ENCODE results near the gene SRGAP3. TPM values are rescaled to one million over a fixed set of nuclear protein-coding genes. Genes with fewer than 3 reads are reported as not detected.

SRGAP3 gene
- total and polyA plus RNA-seq, 2 donors (not counting 1 experiment from before 2014, with no cell fraction given), result 1.4 to 1.5 TPM

GRCh38 chr3:9238721-9239295 is 10.6 kb downstream of the SRGAP3 start:
- H3K36me3 ChIP-seq (replicated peaks in 1 of 2; ENCODE audit: control extremely low read depth in 1 of 2, control insufficient read depth in 1 of 2, extremely low read depth in 1 of 2, insufficient read depth in 2 of 2, low read length in 1 of 2), result no peaks in the 10 kb centered on the region
- no peak overlapping the region for H3K27ac Mint-ChIP-seq
- ChIA-PET POLR2A (no interaction called here), CTCF (no interaction called here)
- no peak overlapping the region for H3K4me3 Mint-ChIP-seq
- no peaks in the 10 kb centered on the region for H3K79me2 ChIP-seq (ENCODE audit: control insufficient read depth, insufficient read depth, low read length)
- ATAC-seq (ENCODE audit: low read depth) (no peak), DNase-seq (no peak)
- H3K4me2 ChIP-seq (replicated peaks; ENCODE audit: low read depth, low read length, poor library complexity, severe bottlenecking), result no peak overlapping the region
- intact Hi-C loops (cut with micrococcal nuclease), result no loop called here
- H3K9me3 ChIP-seq (ENCODE audit: control extremely low read depth in 1 of 3, control insufficient read depth in 2 of 3, insufficient read depth in 1 of 3, low read length in 2 of 3), result peaks cover 0 to 4% (median 0%) of the 10 kb centered on the region in 3 donors
- no peak overlapping the region for H2AFZ ChIP-seq (ENCODE audit: insufficient read depth, low read depth, low read length, poor library complexity, severe bottlenecking)
- H3K9me3 Mint-ChIP-seq (ENCODE audit: insufficient read depth), result no peaks in the 10 kb centered on the region
- H3K9ac ChIP-seq (ENCODE audit: low read length), result no peak overlapping the region
- 91% methylated on average over 3 of the region's 4 CpGs for WGBS (ENCODE audit: insufficient coverage)
- no peaks in the 10 kb centered on the region for H3K4me1 Mint-ChIP-seq
- peaks cover 26% of the 10 kb centered on the region for H3K27me3 Mint-ChIP-seq
- no peak for TF ChIP-seq EZH2 (IDR thresholded peaks at IDR 0.05; ENCODE audit: borderline replicate concordance, insufficient read depth, low read depth, low read length, poor library complexity, severe bottlenecking)
- TF ChIP-seq, protein P1, sequence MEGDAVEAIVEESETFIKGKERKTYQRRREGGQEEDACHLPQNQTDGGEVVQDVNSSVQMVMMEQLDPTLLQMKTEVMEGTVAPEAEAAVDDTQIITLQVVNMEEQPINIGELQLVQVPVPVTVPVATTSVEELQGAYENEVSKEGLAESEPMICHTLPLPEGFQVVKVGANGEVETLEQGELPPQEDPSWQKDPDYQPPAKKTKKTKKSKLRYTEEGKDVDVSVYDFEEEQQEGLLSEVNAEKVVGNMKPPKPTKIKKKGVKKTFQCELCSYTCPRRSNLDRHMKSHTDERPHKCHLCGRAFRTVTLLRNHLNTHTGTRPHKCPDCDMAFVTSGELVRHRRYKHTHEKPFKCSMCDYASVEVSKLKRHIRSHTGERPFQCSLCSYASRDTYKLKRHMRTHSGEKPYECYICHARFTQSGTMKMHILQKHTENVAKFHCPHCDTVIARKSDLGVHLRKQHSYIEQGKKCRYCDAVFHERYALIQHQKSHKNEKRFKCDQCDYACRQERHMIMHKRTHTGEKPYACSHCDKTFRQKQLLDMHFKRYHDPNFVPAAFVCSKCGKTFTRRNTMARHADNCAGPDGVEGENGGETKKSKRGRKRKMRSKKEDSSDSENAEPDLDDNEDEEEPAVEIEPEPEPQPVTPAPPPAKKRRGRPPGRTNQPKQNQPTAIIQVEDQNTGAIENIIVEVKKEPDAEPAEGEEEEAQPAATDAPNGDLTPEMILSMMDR (IDR thresholded peaks at IDR 0.05), result no peak
- no peaks in the 10 kb centered on the region for H3K4me1 ChIP-seq (ENCODE audit: control insufficient read depth in 2 of 2, insufficient read depth in 2 of 2, low read length in 2 of 2)
- no peaks in the 10 kb centered on the region for H3K27me3 ChIP-seq (replicated peaks in 1 of 4; ENCODE audit: control extremely low read depth in 1 of 4, control insufficient read depth in 3 of 4, insufficient read depth in 4 of 4, low read length in 3 of 4)
- no peaks in the 10 kb centered on the region for H4K20me1 ChIP-seq (ENCODE audit: control insufficient read depth, insufficient read depth, low read length, poor library complexity, severe bottlenecking)
- no peak overlapping the region for H3K4me3 ChIP-seq (ENCODE audit: control extremely low read depth in 1 of 5, extremely low read depth in 1 of 5, insufficient read depth in 1 of 5, low read depth in 2 of 5, low read length in 4 of 5)
- H3K27ac ChIP-seq (ENCODE audit: low read length in 2 of 2), result no peak overlapping the region

DNA sequence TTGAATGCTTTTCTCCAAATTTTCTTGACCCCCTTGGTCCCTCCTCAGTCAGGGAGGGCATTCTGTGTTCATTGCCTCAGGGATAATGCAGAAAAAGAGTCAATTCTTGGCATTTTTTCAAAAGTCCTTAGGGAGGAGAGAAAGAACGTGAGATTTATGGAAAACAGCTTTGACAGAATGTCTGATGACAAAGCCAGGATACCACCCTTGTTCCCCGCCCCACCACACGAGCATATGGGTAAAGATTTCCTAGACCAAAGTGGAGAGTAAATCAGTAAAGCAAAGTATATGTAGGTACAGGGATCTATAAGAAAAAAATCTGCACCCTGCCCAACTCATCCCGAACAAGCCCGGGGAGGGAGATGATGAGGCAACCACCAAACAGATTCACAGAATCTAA is 11.2 kb downstream of the SRGAP3 start:
- ATAC-seq (ENCODE audit: low read depth), result no peak
- Mint-ChIP-seq H3K4me1 (no peaks in the 10 kb centered on the region), H3K27ac (no peak overlapping the region), H3K9me3 (ENCODE audit: insufficient read depth) (no peaks in the 10 kb centered on the region), H3K4me3 (no peak overlapping the region), H3K27me3 (peaks cover 26% of the 10 kb centered on the region)
- Histone ChIP-seq H2AFZ (ENCODE audit: insufficient read depth, low read depth, low read length, poor library complexity, severe bottlenecking) (no peak overlapping the region), H3K36me3 (replicated peaks in 1 of 2; ENCODE audit: control extremely low read depth in 1 of 2, control insufficient read depth in 1 of 2, extremely low read depth in 1 of 2, insufficient read depth in 2 of 2, low read length in 1 of 2) (no peaks in the 10 kb centered on the region), H3K79me2 (ENCODE audit: control insufficient read depth, insufficient read depth, low read length) (no peaks in the 10 kb centered on the region), H4K20me1 (ENCODE audit: control insufficient read depth, insufficient read depth, low read length, poor library complexity, severe bottlenecking) (no peaks in the 10 kb centered on the region), H3K9ac (ENCODE audit: low read length) (no peak overlapping the region), H3K4me2 (replicated peaks; ENCODE audit: low read depth, low read length, poor library complexity, severe bottlenecking) (no peak overlapping the region), H3K27me3 (replicated peaks in 1 of 4; ENCODE audit: control extremely low read depth in 1 of 4, control insufficient read depth in 3 of 4, insufficient read depth in 4 of 4, low read length in 3 of 4) (no peaks in the 10 kb centered on the region), H3K27ac (ENCODE audit: low read length in 2 of 2) (no peak overlapping the region), H3K9me3 (ENCODE audit: control extremely low read depth in 1 of 3, control insufficient read depth in 2 of 3, insufficient read depth in 1 of 3, low read length in 2 of 3) (peaks cover 0 to 4% (median 0%) of the 10 kb centered on the region in 3 donors), H3K4me3 (ENCODE audit: control extremely low read depth in 1 of 5, extremely low read depth in 1 of 5, insufficient read depth in 1 of 5, low read depth in 2 of 5, low read length in 4 of 5) (no peak overlapping the region), H3K4me1 (ENCODE audit: control insufficient read depth in 2 of 2, insufficient read depth in 2 of 2, low read length in 2 of 2) (no peaks in the 10 kb centered on the region)
- intact Hi-C loops (cut with micrococcal nuclease), result no loop called here
- WGBS (ENCODE audit: insufficient coverage), result 80% methylated on average over 1 of the region's 5 CpGs
- POLR2A ChIA-PET, result no interaction called here
- DNase-seq, result no peak
- TF ChIP-seq, protein P1 (IDR thresholded peaks at IDR 0.05), result no peak
- no peak for TF ChIP-seq EZH2 (IDR thresholded peaks at IDR 0.05; ENCODE audit: borderline replicate concordance, insufficient read depth, low read depth, low read length, poor library complexity, severe bottlenecking)
- CTCF ChIA-PET, result no interaction called here

All from B cell (primary cell).